Suprapubic skin (tissue), 4 donors: ENCODE data around the gene ZBTB8A. TPM values are rescaled to one million over a fixed set of nuclear protein-coding genes. Genes with fewer than 3 reads are reported as not detected.
A peak's percentile ranks its signal among the peaks of the same experiment; 100 is the strongest.

Experiments
- DNase-seq, 2 donors: peaks; one replicate each; pipeline ENCODE4 v3.0.0-alpha.2; 2019; ENCODE audit warnings: low spot score in 2 of 2
- H3K27ac ChIP-seq: fragments of 200-600 bp; sonication (generic); one replicate; pipeline ENCODE4 v1.5.1; 2019
- H3K27me3 ChIP-seq: fragments of 200-600 bp; sonication (generic); one replicate; pipeline ENCODE4 v1.5.1; 2019
- H3K36me3 ChIP-seq: fragments of 200-600 bp; sonication (generic); one replicate; pipeline ENCODE4 v1.5.1; 2019
- H3K4me1 ChIP-seq: fragments of 200-600 bp; sonication (generic); one replicate; pipeline ENCODE4 v1.5.1; 2019
- H3K4me3 ChIP-seq: fragments of 200-600 bp; sonication (generic); one replicate; pipeline ENCODE4 v1.5.1; 2019; ENCODE audit warnings: mild to moderate bottlenecking
- H3K9me3 ChIP-seq: fragments of 200-600 bp; sonication (generic); one replicate; pipeline ENCODE4 v1.5.1; 2019
- CTCF ChIP-seq, 2 donors: fragments of 200-600 bp in 1 of 2; fragments of 450-650 bp in 1 of 2; sonication (generic) in 1 of 2; IDR thresholded peaks; one replicate each; pipeline ENCODE4 v1.5.1; 2016 to 2019; ENCODE audit warnings: antibody characterized with exemption in 2 of 2, mild to moderate bottlenecking in 1 of 2, moderate library complexity in 1 of 2
- EP300 ChIP-seq: sonication (generic); formaldehyde crosslinking; IDR thresholded peaks from one replicate; pipeline ENCODE4 v1.6.1; 2017; ENCODE audit warnings: antibody characterized with exemption
- POLR2A ChIP-seq, 2 donors: fragments of 450-650 bp; IDR thresholded peaks; one replicate each; pipeline ENCODE4 v1.6.1; 2017; ENCODE audit warnings: antibody characterized with exemption in 2 of 2, mild to moderate bottlenecking in 2 of 2, moderate library complexity in 2 of 2
- POLR2AphosphoS5 ChIP-seq, 3 donors: sonication (generic); formaldehyde crosslinking; IDR thresholded peaks; one replicate each; pipeline ENCODE4 v1.6.1; 2017; ENCODE audit warnings: antibody characterized with exemption in 3 of 3
- WGBS: methylation state at CpG from one replicate; pipeline ENCODE4 v1.1.5; 2018; 5-methylcytosine and 5-hydroxymethylcytosine counted together
- total RNA-seq, 4 donors: library from RNA; depleted of rRNA; stranded (reverse); fragments of >200 nt; gene quantifications; one replicate each; pipeline ENCODE4 v1.1.0, GENCODE V29; 2016

Gene ZBTB8A
- total RNA-seq, 4 donors from 2014 or later: 2.3 to 3.4 (median 3.1) TPM

- 0% methylated on average over 21 of the region's 21 CpGs for WGBS
- Histone ChIP-seq H3K36me3 (peaks cover 13% of the 10 kb centered on the region), H3K27me3 (no peaks in the 10 kb centered on the region), H3K9me3 (no peaks in the 10 kb centered on the region), H3K27ac (peak within 1 kb of the TSS; percentile 99), H3K4me1 (peaks cover 52% of the 10 kb centered on the region), H3K4me3 (peak within 1 kb of the TSS; percentile 82)
- TF ChIP-seq CTCF (IDR thresholded peaks at IDR 0.05) (no peak), POLR2AphosphoS5 (IDR thresholded peaks at IDR 0.05) (peak; percentile 64 to 85 (median 74)), POLR2A (IDR thresholded peaks at IDR 0.05) (peak in 1 of 2 donors; percentile 60), EP300 (no peak)
- peak; percentile 96 to 97 for DNase-seq
Measured at GRCh38 chr1:32650248-32650751, 111.1 kb downstream of the ZBTB8A start, which contains the start of gene ZBTB8OS. Gene ZBTB8OS (minus strand): TSS chr1:32650550. CDS start chr1:32650529, 21 bp downstream.

- WGBS: 0% methylated on average over 9 of the region's 67 CpGs
- H3K4me1 ChIP-seq: peaks cover 52% of the 10 kb centered on the region
- no peaks in the 10 kb centered on the region for H3K27me3 ChIP-seq
- peak; percentile 22 for TF ChIP-seq EP300
- peak in 1 of 2 donors; percentile 91 for TF ChIP-seq POLR2A (IDR thresholded peaks at IDR 0.05)
- TF ChIP-seq POLR2AphosphoS5 (IDR thresholded peaks at IDR 0.05): peak in 2 of 3 donors; percentile 44 to 94
- no peak for TF ChIP-seq CTCF (IDR thresholded peaks at IDR 0.05)
- no peaks in the 10 kb centered on the region for H3K9me3 ChIP-seq
- H3K36me3 ChIP-seq: peaks cover 15% of the 10 kb centered on the region
- DNase-seq: peak; percentile 98
- peak within 1 kb of the TSS; percentile 82 for H3K4me3 ChIP-seq
- H3K27ac ChIP-seq: peak within 1 kb of the TSS; percentile 99
Measured at GRCh38 chr1:32650752-32651460, 111.7 kb downstream of the ZBTB8A start, which contains the start of gene RBBP4. Gene RBBP4 (plus strand): TSS chr1:32651208. CDS start chr1:32651307, 99 bp downstream.

DNA sequence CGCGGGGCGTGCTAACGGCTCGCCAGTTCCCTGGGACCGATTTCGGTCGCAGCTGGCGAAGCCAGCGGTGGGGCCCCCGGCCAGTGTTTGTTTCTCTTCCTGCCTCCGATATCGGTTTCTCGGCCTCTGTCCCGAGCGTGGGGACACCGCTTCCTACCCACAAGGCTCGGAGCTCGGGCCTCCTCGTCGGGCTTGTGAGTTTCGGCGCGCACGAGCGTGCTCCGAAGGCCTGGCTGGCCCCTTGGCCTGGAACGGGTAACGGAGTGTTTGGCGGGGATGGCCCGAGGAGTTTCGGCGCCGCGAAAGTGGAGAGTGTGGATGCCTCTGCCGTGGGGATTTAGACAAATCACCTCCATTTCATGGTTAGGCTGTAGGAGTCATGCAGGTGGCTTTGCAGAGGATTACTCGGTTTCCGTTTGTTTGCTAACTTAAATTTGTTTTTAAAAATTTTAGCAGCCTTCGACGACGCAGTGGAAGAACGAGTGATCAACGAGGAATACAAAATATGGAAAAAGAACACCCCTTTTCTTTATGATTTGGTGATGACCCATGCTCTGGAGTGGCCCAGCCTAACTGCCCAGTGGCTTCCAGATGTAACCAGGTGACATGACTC is 112.3 kb downstream of the ZBTB8A start:
- no peaks in the 10 kb centered on the region for H3K9me3 ChIP-seq
- peaks cover 52% of the 10 kb centered on the region for H3K4me1 ChIP-seq
- peak overlapping the region; percentile 82 for H3K4me3 ChIP-seq
- H3K27me3 ChIP-seq: no peaks in the 10 kb centered on the region
- peak overlapping the region; percentile 99 for H3K27ac ChIP-seq
- peaks cover 20% of the 10 kb centered on the region for H3K36me3 ChIP-seq
- TF ChIP-seq EP300 (no peak), POLR2A (IDR thresholded peaks at IDR 0.05) (no peak), POLR2AphosphoS5 (IDR thresholded peaks at IDR 0.05) (no peak), CTCF (IDR thresholded peaks at IDR 0.05) (no peak)
- 2% methylated on average over 14 of the region's 43 CpGs for WGBS
- DNase-seq: no peak

- H3K27me3 ChIP-seq: no peaks in the 10 kb centered on the region
- H3K27ac ChIP-seq: no peak overlapping the region
- TF ChIP-seq EP300 (no peak), CTCF (IDR thresholded peaks at IDR 0.05) (no peak), POLR2AphosphoS5 (IDR thresholded peaks at IDR 0.05) (no peak)
- H3K36me3 ChIP-seq: peaks cover 28% of the 10 kb centered on the region
- no peaks in the 10 kb centered on the region for H3K9me3 ChIP-seq
- 90% methylated on average over 16 of the region's 16 CpGs for WGBS
- peak overlapping the region; percentile 82 for H3K4me3 ChIP-seq
- peaks cover 50% of the 10 kb centered on the region for H3K4me1 ChIP-seq
- DNase-seq: no peak
Measured at GRCh38 chr1:32652244-32652962, 113.2 kb downstream of the ZBTB8A start.

Other genes with a start within 250 kb of the ZBTB8A start
- 10 to 100 TPM; 34.4 to 52.9 (median 40.2) TPM for gene HDAC1, start 247.3 kb upstream of the ZBTB8A start, total RNA-seq
- 10 to 100 TPM; 12.8 to 25.1 (median 19.3) TPM for gene MARCKSL1, start 203.2 kb upstream of the ZBTB8A start, total RNA-seq
- gene FAM229A, start 176.9 kb upstream of the ZBTB8A start, total RNA-seq: 10 to 100 TPM in 3 of 4 donors, 1 to 10 TPM in 1; 4.4 to 41.8 (median 16.3) TPM
- 1 to 10 TPM in 2 of 4 donors, under 1 TPM in 1, not detected in 1; 0.86 to 2.7 (median 1.3) TPM for gene TSSK3, start 176.9 kb upstream of the ZBTB8A start, total RNA-seq
- gene BSDC1, start 145.0 kb upstream of the ZBTB8A start, total RNA-seq: 100 to 1,000 TPM in 3 of 4 donors, 10 to 100 TPM in 1; 96.0 to 140 (median 120) TPM
- gene ZBTB8B, start 74.4 kb upstream of the ZBTB8A start, total RNA-seq: under 1 TPM in 1 of 4 donors, not detected in 3; 0.08 TPM
- 10 to 100 TPM; 19.2 to 29.9 (median 24.0) TPM for gene ZBTB8OS, start 111.1 kb downstream of the ZBTB8A start, total RNA-seq
- gene RBBP4, start 111.8 kb downstream of the ZBTB8A start, total RNA-seq: 100 to 1,000 TPM in 1 of 4 donors, 10 to 100 TPM in 3; 80.5 to 121 (median 90.5) TPM
- gene SYNC, start 163.3 kb downstream of the ZBTB8A start, total RNA-seq: 10 to 100 TPM in 1 of 4 donors, 1 to 10 TPM in 3; 7.4 to 11.4 (median 8.3) TPM